H1 (cell line): Measurements from ENCODE around the gene TBC1D4. TPM values are rescaled to one million over a fixed set of nuclear protein-coding genes. Genes with fewer than 3 reads are reported as not detected.

Source experiments
- CTCF ChIA-PET: fragments of 300-600 bp; sonication (Branson Sonifier 250); formaldehyde crosslinking; loops from one replicate; lab custom pipeline; 2021; ENCODE audit not compliant: partially characterized antibody; lab: Charles Lee
- POLR2A ChIA-PET: fragments of 300-600 bp; sonication (Branson Sonifier 250); formaldehyde crosslinking; loops from one replicate; lab custom pipeline; 2021; ENCODE audit warnings: inconsistent platforms; ENCODE audit not compliant: partially characterized antibody; lab: Charles Lee
- DNase-seq, 2 experiments: peaks; one replicate each; pipeline versions ENCODE4 v3.0.0 to v3.0.0-alpha.2; 2010 to 2022; ENCODE audit warnings: low spot score in 2 of 2, low read depth in 1 of 2, mixed read lengths in 1 of 2
- FAIRE-seq: peaks from 2 replicates; lab custom pipeline; 2011; peaks lifted over from hg19 to GRCh38; lab: Jason Lieb, UNC
- H2AFZ ChIP-seq: 2 replicates; pipeline ENCODE4 v1.8.1; 2012; ENCODE audit warnings: low read length, inconsistent platforms
- H2AK5ac ChIP-seq: 2 replicates; pipeline ENCODE4 v1.6.1; 2013; ENCODE audit warnings: low read depth, low read length
- H2BK120ac ChIP-seq: replicated peaks from 2 replicates; pipeline ENCODE3; 2013; ENCODE audit warnings: low read depth, low read length, inconsistent platforms
- H2BK12ac ChIP-seq: 2 replicates; pipeline ENCODE4 v1.6.1; 2013; ENCODE audit warnings: low read depth, low read length
- H2BK15ac ChIP-seq: 2 replicates; pipeline ENCODE4 v1.6.1; 2013; ENCODE audit warnings: low read length
- H2BK20ac ChIP-seq: 2 replicates; pipeline ENCODE4 v1.6.1; 2013; ENCODE audit warnings: low read length
- H2BK5ac ChIP-seq: 2 replicates; pipeline ENCODE4 v1.6.1; 2013; ENCODE audit warnings: low read depth, low read length
- H3K14ac ChIP-seq: 2 replicates; pipeline ENCODE4 v1.6.1; 2013; ENCODE audit warnings: inconsistent platforms; ENCODE audit not compliant: insufficient read length
- H3K18ac ChIP-seq: 2 replicates; pipeline ENCODE4 v1.6.1; 2013; ENCODE audit warnings: low read length; ENCODE audit errors: extremely low read depth
- H3K23ac ChIP-seq: 2 replicates; pipeline ENCODE4 v1.6.1; 2013; ENCODE audit warnings: inconsistent platforms; ENCODE audit not compliant: insufficient read length
- H3K23me2 ChIP-seq: 2 replicates; pipeline ENCODE4 v1.6.1; 2013; ENCODE audit warnings: low read depth, low read length
- H3K27ac ChIP-seq: 2 replicates; pipeline ENCODE4 v1.6.1; 2011; ENCODE audit warnings: low read depth, low read length, inconsistent platforms
- H3K27me3 ChIP-seq, 4 experiments: replicated peaks in 1 of 4; 1 replicate in 1 of 4; 2 replicates in 3 of 4; pipeline versions ENCODE4 v1.6.1 to v1.8.1; 2011 to 2013; ENCODE audit warnings: low read length in 3 of 4, mild to moderate bottlenecking in 3 of 4, inconsistent platforms in 2 of 4, mixed read lengths in 2 of 4, moderate library complexity in 1 of 4; ENCODE audit not compliant: control insufficient read depth in 3 of 4, insufficient read depth in 3 of 4; ENCODE audit errors: extremely low read depth in 1 of 4
- H3K36me3 ChIP-seq, 4 experiments: 2 replicates each; pipeline versions ENCODE4 v1.6.1 to v1.8.1; 2011 to 2013; ENCODE audit warnings: mild to moderate bottlenecking in 4 of 4, low read length in 3 of 4, moderate library complexity in 2 of 4, control low read depth in 1 of 4, inconsistent platforms in 1 of 4; ENCODE audit not compliant: insufficient read depth in 4 of 4, control insufficient read depth in 2 of 4
- H3K4ac ChIP-seq: replicated peaks from 2 replicates; pipeline ENCODE3; 2013; ENCODE audit warnings: low read length, low read depth, mixed read lengths, inconsistent platforms; ENCODE audit not compliant: insufficient read length
- H3K4me1 ChIP-seq, 4 experiments: replicated peaks in 1 of 4; 1 replicate in 1 of 4; 2 replicates in 3 of 4; pipeline versions ENCODE4 v1.6.1 to v1.8.1; 2011 to 2013; ENCODE audit warnings: low read length in 3 of 4, inconsistent platforms in 2 of 4, mixed read lengths in 1 of 4; ENCODE audit not compliant: insufficient read depth in 4 of 4, control insufficient read depth in 3 of 4
- H3K4me2 ChIP-seq, 2 experiments: 2 replicates each; pipeline versions ENCODE4 v1.6.1 to v1.8.1; 2011 to 2013; ENCODE audit warnings: low read depth in 2 of 2, low read length in 2 of 2, control low read depth in 1 of 2, inconsistent platforms in 1 of 2, mild to moderate bottlenecking in 1 of 2; ENCODE audit not compliant: insufficient read depth in 1 of 2
- H3K4me3 ChIP-seq, 4 experiments: fragments of 200-600, 300-600 bp in 1 of 4; sonication (generic), shearing (Covaris generic), sonication (Bioruptor Twin) in 1 of 4; 2 replicates each; pipeline versions ENCODE4 v1.5.1 to v1.8.1; 2011 to 2016; ENCODE audit warnings: low read length in 4 of 4, low read depth in 3 of 4, control low read depth in 2 of 4, inconsistent platforms in 2 of 4, mild to moderate bottlenecking in 2 of 4, mixed read lengths in 1 of 4, moderate library complexity in 1 of 4; ENCODE audit not compliant: insufficient read depth in 2 of 4; ENCODE audit errors: extremely low read depth in 1 of 4
- H3K56ac ChIP-seq: replicated peaks from 2 replicates; pipeline ENCODE3; 2013; ENCODE audit warnings: low read depth, mild to moderate bottlenecking, mixed read lengths, low read length, inconsistent platforms; ENCODE audit not compliant: insufficient read length
- H3K79me1 ChIP-seq: 2 replicates; pipeline ENCODE4 v1.6.1; 2013; ENCODE audit warnings: low read depth, low read length, control low read depth
- H3K79me2 ChIP-seq, 2 experiments: 2 replicates each; pipeline versions ENCODE4 v1.6.1 to v1.8.1; 2012 to 2013; ENCODE audit warnings: low read length in 2 of 2, mild to moderate bottlenecking in 2 of 2, inconsistent platforms in 1 of 2; ENCODE audit not compliant: insufficient read depth in 2 of 2, control insufficient read depth in 1 of 2
- H3K9ac ChIP-seq, 4 experiments: replicated peaks in 1 of 4; 1 replicate in 1 of 4; 2 replicates in 3 of 4; pipeline versions ENCODE4 v1.6.1 to v1.8.1; 2011 to 2013; ENCODE audit warnings: low read depth in 3 of 4, low read length in 3 of 4, control low read depth in 2 of 4, mild to moderate bottlenecking in 2 of 4, moderate library complexity in 2 of 4, inconsistent platforms in 1 of 4; ENCODE audit errors: extremely low read depth in 1 of 4
- H3K9me3 ChIP-seq, 2 experiments: 2 replicates each; pipeline versions ENCODE4 v1.6.1 to v1.8.1; 2012 to 2013; ENCODE audit warnings: mild to moderate bottlenecking in 2 of 2, moderate library complexity in 2 of 2, control low read depth in 1 of 2, inconsistent platforms in 1 of 2, low read depth in 1 of 2, low read length in 1 of 2, mixed read lengths in 1 of 2; ENCODE audit not compliant: insufficient read depth in 2 of 2
- H4K20me1 ChIP-seq, 2 experiments: replicated peaks in 1 of 2; 2 replicates each; pipeline versions ENCODE3 to v1.8.1; 2011 to 2013; ENCODE audit warnings: inconsistent platforms in 2 of 2, low read length in 2 of 2, mild to moderate bottlenecking in 1 of 2; ENCODE audit not compliant: insufficient read depth in 2 of 2, control insufficient read depth in 1 of 2
- H4K5ac ChIP-seq: 2 replicates; pipeline ENCODE4 v1.6.1; 2013; ENCODE audit warnings: low read length, low read depth, mixed read lengths, inconsistent platforms; ENCODE audit not compliant: insufficient read length
- H4K8ac ChIP-seq: 2 replicates; pipeline ENCODE4 v1.8.0; 2013; ENCODE audit warnings: mild to moderate bottlenecking, moderate library complexity, low read length, inconsistent platforms; ENCODE audit not compliant: insufficient read depth; ENCODE audit errors: extremely low read depth
- H4K91ac ChIP-seq: replicated peaks from 2 replicates; pipeline ENCODE3; 2013; ENCODE audit warnings: low read length, mixed read lengths, inconsistent platforms; ENCODE audit not compliant: insufficient read length
- ASH2L ChIP-seq: fragments of 200-600, 300-600 bp; sonication (generic); IDR thresholded peaks from one replicate; pipeline ENCODE4 v1.7.1; 2017; ENCODE audit warnings: low read length
- GABPA ChIP-seq: IDR thresholded peaks from 2 replicates; pipeline ENCODE4 v1.6.1; 2011; ENCODE audit warnings: mild to moderate bottlenecking, low read length, moderate library complexity, borderline replicate concordance; ENCODE audit not compliant: insufficient read depth
- HDAC2 ChIP-seq, 2 experiments: fragments of 300-600 bp in 1 of 2; sonication (generic) in 1 of 2; IDR thresholded peaks; 2 replicates each; pipeline ENCODE4 v1.6.1; 2011 to 2012; ENCODE audit warnings: low read depth in 2 of 2, low read length in 2 of 2, mild to moderate bottlenecking in 2 of 2, moderate library complexity in 2 of 2, borderline replicate concordance in 1 of 2, inconsistent platforms in 1 of 2
- RFX5 ChIP-seq: IDR thresholded peaks from 2 replicates; pipeline ENCODE4 v1.6.1; 2011; ENCODE audit warnings: low read depth, low read length, improper control_type of control experiment, borderline replicate concordance
- WGBS, 2 experiments: shearing (Covaris generic) in 1 of 2; methylation state at CpG; one replicate each; pipeline versions ENCODE4 v1.1.6 to v1.1.7; 2013 to 2015; ENCODE audit warnings: low lambda C conversion rate in 2 of 2, mixed read lengths in 2 of 2, inconsistent platforms in 1 of 2, low coverage in 1 of 2, missing lambda C conversion rate in 1 of 2; ENCODE audit not compliant: insufficient replicate concordance in 2 of 2, insufficient coverage in 1 of 2, insufficient read length in 1 of 2; ENCODE audit errors: extremely low coverage in 1 of 2, missing lambda C conversion rate in 1 of 2; 5-methylcytosine and 5-hydroxymethylcytosine counted together
- polyA plus RNA-seq, 7 experiments: library from polyadenylated mRNA; depleted of rRNA in 3 of 7; stranded (reverse) in 5 of 7; unstranded in 2 of 7; fragments of >200 nt in 5 of 7; fragments of 200-250 nt in 2 of 7; gene quantifications; 1 replicate in 5 of 7; 2 replicates in 1 of 7; 4 replicates in 1 of 7; pipeline versions ENCODE4 v1.2.1 to v1.2.3, GENCODE V29; 2011 to 2013; ENCODE audit warnings: missing spikeins in 2 of 7, mixed read lengths in 2 of 7
- total RNA-seq: library from RNA; stranded (reverse); fragmentation: NEBNext Ultra II Directional; extraction: Animal tissue kit (Norgen Biotek cat#: 25700); gene quantifications from 2 replicates; pipeline ENCODE4 v1.2.1, GENCODE V29; 2021

Gene TBC1D4
- total and polyA plus RNA-seq, 2 of the 8 experiments (the other 6 are each of a cell fraction or from before 2014, with no cell fraction given), result 16.7 to 39.0 TPM

DNA sequence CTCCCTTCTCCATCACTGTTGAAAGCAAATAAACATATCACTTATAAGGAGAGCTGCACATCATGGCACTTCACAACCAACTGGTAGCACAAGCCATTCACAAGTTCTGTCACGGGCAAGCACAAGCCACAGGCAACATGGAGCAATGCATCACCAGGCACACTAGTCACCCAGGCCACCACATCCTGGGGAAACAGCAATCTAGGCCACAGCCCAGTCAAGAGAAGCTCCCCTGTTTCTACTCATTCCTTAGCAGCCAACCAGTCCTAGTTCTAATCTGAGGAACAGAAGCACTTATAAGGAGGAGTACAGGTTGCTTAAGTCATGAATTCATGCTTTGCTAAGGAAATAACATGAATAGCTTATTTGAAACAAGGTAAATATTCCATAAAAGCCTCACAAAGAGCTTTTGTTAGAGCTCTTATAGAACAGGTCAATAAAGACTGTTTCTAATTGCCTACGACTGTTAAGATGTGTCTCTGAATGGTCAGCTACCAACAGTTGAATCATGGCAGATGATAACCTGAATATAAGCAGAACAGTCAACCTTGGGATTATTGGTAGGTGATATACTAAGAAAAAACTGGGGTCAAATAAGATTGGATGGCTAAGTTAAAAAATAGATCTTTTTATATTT is 169.0 kb downstream of the TBC1D4 start:
- H3K23me2 ChIP-seq, result no peaks in the 10 kb centered on the region
- CTCF ChIA-PET, result interaction anchor here (0.6 to 0.8 kb wide), 3 partner anchors 45 to 585 kb away, joined by 3 to 4 read pairs (median 3); no protein-coding TSS in a partner anchor
- no peak overlapping the region for H2BK120ac ChIP-seq
- no peak overlapping the region for H2AFZ ChIP-seq
- no peak for TF ChIP-seq GABPA
- no peak for TF ChIP-seq RFX5
- TF ChIP-seq HDAC2 (IDR thresholded peaks at IDR 0.05; ENCODE audit: borderline replicate concordance in 1 of 2, low read depth in 2 of 2, low read length in 2 of 2), result no peak
- no peak for TF ChIP-seq ASH2L
- no peak overlapping the region for H3K27ac ChIP-seq
- no peak overlapping the region for H2BK15ac ChIP-seq
- H3K79me2 ChIP-seq, result no peaks in the 10 kb centered on the region
- H3K36me3 ChIP-seq, result no peaks in the 10 kb centered on the region
- DNase-seq (no peak), FAIRE-seq (no peak)
- no peaks in the 10 kb centered on the region for H3K79me1 ChIP-seq
- H3K23ac ChIP-seq, result no peak overlapping the region
- H3K14ac ChIP-seq, result no peak overlapping the region
- no peak overlapping the region for H4K91ac ChIP-seq
- H3K4me1 ChIP-seq, result no peaks in the 10 kb centered on the region
- H3K9ac ChIP-seq, result no peak overlapping the region
- no peak overlapping the region for H4K5ac ChIP-seq
- no peak overlapping the region for H2AK5ac ChIP-seq
- WGBS, 2 experiments, result 88% methylated on average over 2 of the region's 2 CpGs; no CpG with 5 or more reads in 1 of the 2 experiments
- H3K18ac ChIP-seq, result no peak overlapping the region
- peaks cover 0 to under 1% of the 10 kb centered on the region in 2 experiments for H4K20me1 ChIP-seq
- no peak overlapping the region for H2BK12ac ChIP-seq
- no peaks in the 10 kb centered on the region for H3K27me3 ChIP-seq
- no peak overlapping the region for H3K4me2 ChIP-seq
- POLR2A ChIA-PET, result no interaction called here
- H3K4me3 ChIP-seq, result no peak overlapping the region
- H3K56ac ChIP-seq, result no peak overlapping the region
- no peaks in the 10 kb centered on the region for H3K9me3 ChIP-seq
- no peak overlapping the region for H2BK5ac ChIP-seq
- no peak overlapping the region for H2BK20ac ChIP-seq
- no peak overlapping the region for H3K4ac ChIP-seq
- no peak overlapping the region for H4K8ac ChIP-seq
